ENCODE results near the gene RNU2-1. TPM values are rescaled to one million over a fixed set of nuclear protein-coding genes. Genes with fewer than 3 reads are reported as not detected.
"Not testable (repeated sequence)": the region's sequence is repeated elsewhere in the genome, so short reads cannot be mapped to it uniquely, and the experiment has no call there.

Gene RNU2-1
- total RNA-seq: 1,000 to 10,000 TPM in 1 of 2 donors, not detected in 1; 5,157 TPM
- polyA plus RNA-seq: not detected
- long read RNA-seq, donor 1, partial matches to known transcripts: 0 of 3 reads
- long read RNA-seq, donor 1, other reads (novel, unspliced or antisense): 0 of 3 reads
- long read RNA-seq, donor 2: 0 reads
- long read RNA-seq, donor 3, partial matches to known transcripts: 0 of 1 reads
- long read RNA-seq, donor 3, other reads (novel, unspliced or antisense): 0 of 1 reads
- long read RNA-seq, donor 4: 0 reads
- long read RNA-seq, donor 5, partial matches to known transcripts: 0 of 1 reads
- long read RNA-seq, donor 5, other reads (novel, unspliced or antisense): 0 of 1 reads

DNA sequence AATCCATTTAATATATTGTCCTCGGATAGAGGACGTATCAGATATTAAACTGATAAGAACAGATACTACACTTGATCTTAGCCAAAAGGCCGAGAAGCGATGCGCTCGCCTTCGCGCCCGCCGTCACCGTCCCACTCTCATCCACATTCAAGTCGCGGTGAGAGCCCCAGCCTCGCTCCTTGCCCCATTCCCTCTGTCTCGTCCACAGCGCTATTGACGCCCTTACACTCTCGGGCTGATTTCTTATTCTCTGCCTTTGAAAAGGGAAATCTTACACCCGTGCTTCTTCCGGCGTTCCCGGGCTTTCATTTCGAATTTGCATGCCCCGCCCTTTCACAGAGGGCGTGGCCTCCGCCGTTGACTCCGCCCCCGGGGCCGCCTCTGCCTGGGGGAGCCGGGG lies at the start of gene RNU2-1:
RNU2-1 (minus strand) TSS at position 101 of the 400 bp plus-strand sequence.
- DNase-seq; H3K27ac ChIP-seq (ENCODE audit: low read depth in 1 of 2, low read length in 1 of 2); H3K4me1 ChIP-seq (ENCODE audit: control insufficient read depth in 5 of 5, insufficient read depth in 5 of 5, low read length in 5 of 5); H3K27me3 ChIP-seq (ENCODE audit: control insufficient read depth in 3 of 3, insufficient read depth in 3 of 3, low read length in 2 of 3); H3K36me3 ChIP-seq (ENCODE audit: control insufficient read depth in 4 of 4, insufficient read depth in 4 of 4, low read length in 4 of 4); ATAC-seq (ENCODE audit: insufficient read depth, low FRiP score); H3K9me3 ChIP-seq (ENCODE audit: control insufficient read depth in 4 of 4, insufficient read depth in 3 of 4, low read length in 3 of 4); H3K4me3 ChIP-seq; H3K9ac ChIP-seq (ENCODE audit: insufficient read depth in 1 of 2, low read length in 2 of 2): not testable (repeated sequence)
- WGBS, 2 donors: no CpG with 5 or more reads among the region's 31 CpGs

DNA sequence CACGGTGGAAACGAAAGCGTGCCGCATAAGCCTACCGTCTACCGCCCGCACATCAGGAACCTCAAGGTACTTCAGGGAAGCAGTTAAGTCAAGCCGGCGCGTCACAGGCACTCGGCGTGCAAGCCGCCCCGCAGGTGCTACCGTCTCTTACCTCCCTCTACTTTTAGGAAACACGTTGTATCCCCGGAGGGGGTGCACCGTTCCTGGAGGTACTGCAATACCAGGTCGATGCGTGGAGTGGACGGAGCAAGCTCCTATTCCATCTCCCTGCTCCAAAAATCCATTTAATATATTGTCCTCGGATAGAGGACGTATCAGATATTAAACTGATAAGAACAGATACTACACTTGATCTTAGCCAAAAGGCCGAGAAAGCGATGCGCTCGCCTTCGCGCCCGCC lies 39.1 kb upstream of the RNU2-1 start:
- not testable (repeated sequence) for H3K27me3 ChIP-seq (ENCODE audit: control insufficient read depth in 3 of 3, insufficient read depth in 3 of 3, low read length in 2 of 3); H3K4me3 ChIP-seq; ATAC-seq (ENCODE audit: insufficient read depth, low FRiP score); H3K9me3 ChIP-seq (ENCODE audit: control insufficient read depth in 4 of 4, insufficient read depth in 3 of 4, low read length in 3 of 4); H3K27ac ChIP-seq (ENCODE audit: low read depth in 1 of 2, low read length in 1 of 2); H3K36me3 ChIP-seq (ENCODE audit: control insufficient read depth in 4 of 4, insufficient read depth in 4 of 4, low read length in 4 of 4); H3K4me1 ChIP-seq (ENCODE audit: control insufficient read depth in 5 of 5, insufficient read depth in 5 of 5, low read length in 5 of 5); DNase-seq; H3K9ac ChIP-seq (ENCODE audit: insufficient read depth in 1 of 2, low read length in 2 of 2)
- no CpG with 5 or more reads among the region's 30 CpGs for WGBS, 2 donors

DNA sequence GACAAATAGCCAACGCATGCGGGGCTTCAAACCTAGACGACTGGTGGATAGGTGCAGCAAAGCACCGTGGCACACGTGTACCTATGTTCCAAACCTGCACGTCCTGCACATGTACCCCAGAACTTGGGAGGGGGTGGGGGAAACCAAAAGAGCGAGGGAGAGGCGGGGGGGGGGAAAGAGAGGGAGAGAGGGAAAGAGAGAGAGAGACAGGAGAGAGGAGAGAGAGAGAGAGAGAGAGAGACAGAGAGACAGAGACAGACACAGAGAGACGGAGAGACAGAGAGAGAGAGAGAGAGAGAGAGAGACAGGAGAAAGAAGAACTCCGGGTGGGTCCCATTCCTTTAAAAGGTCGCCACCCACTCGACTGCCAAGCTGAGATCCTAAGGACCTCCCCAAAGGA lies 38.7 kb upstream of the RNU2-1 start:
- not testable (repeated sequence) for H3K27ac ChIP-seq (ENCODE audit: low read depth in 1 of 2, low read length in 1 of 2); H3K9me3 ChIP-seq (ENCODE audit: control insufficient read depth in 4 of 4, insufficient read depth in 3 of 4, low read length in 3 of 4); DNase-seq; ATAC-seq (ENCODE audit: insufficient read depth, low FRiP score); H3K4me3 ChIP-seq; H3K36me3 ChIP-seq (ENCODE audit: control insufficient read depth in 4 of 4, insufficient read depth in 4 of 4, low read length in 4 of 4); H3K9ac ChIP-seq (ENCODE audit: insufficient read depth in 1 of 2, low read length in 2 of 2); H3K4me1 ChIP-seq (ENCODE audit: control insufficient read depth in 5 of 5, insufficient read depth in 5 of 5, low read length in 5 of 5); H3K27me3 ChIP-seq (ENCODE audit: control insufficient read depth in 3 of 3, insufficient read depth in 3 of 3, low read length in 2 of 3)
- WGBS, 2 donors: no CpG with 5 or more reads among the region's 12 CpGs

DNA sequence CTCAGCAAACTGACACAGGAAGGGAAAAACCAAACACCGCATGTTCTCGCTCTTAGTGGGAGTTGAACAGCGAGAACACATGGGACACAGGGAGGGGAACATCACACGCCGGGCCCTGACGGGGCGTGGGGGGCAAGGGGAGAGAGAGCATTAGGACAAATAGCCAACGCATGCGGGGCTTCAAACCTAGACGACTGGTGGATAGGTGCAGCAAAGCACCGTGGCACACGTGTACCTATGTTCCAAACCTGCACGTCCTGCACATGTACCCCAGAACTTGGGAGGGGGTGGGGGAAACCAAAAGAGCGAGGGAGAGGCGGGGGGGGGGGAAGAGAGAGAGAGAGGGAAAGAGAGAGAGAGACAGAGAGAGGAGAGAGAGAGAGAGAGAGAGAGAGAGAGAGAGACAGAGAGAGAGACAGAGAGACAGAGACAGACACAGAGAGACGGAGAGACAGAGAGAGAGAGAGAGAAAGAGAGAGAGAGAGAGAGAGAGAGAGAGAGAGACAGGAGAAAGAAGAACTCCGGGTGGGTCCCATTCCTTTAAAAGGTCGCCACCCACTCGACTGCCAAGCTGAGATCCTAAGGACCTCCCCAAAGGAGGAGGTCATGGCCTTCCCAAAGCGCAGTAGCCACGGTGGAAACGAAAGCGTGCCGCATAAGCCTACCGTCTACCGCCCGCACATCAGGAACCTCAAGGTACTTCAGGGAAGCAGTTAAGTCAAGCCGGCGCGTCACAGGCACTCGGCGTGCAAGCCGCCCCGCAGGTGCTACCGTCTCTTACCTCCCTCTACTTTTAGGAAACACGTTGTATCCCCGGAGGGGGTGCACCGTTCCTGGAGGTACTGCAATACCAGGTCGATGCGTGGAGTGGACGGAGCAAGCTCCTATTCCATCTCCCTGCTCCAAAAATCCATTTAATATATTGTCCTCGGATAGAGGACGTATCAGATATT lies 37.1 kb upstream of the RNU2-1 start:
- H3K36me3 ChIP-seq (ENCODE audit: control insufficient read depth in 4 of 4, insufficient read depth in 4 of 4, low read length in 4 of 4); H3K4me1 ChIP-seq (ENCODE audit: control insufficient read depth in 5 of 5, insufficient read depth in 5 of 5, low read length in 5 of 5); ATAC-seq (ENCODE audit: insufficient read depth, low FRiP score); H3K9ac ChIP-seq (ENCODE audit: insufficient read depth in 1 of 2, low read length in 2 of 2); H3K27ac ChIP-seq (ENCODE audit: low read depth in 1 of 2, low read length in 1 of 2); H3K9me3 ChIP-seq (ENCODE audit: control insufficient read depth in 4 of 4, insufficient read depth in 3 of 4, low read length in 3 of 4); H3K4me3 ChIP-seq; H3K27me3 ChIP-seq (ENCODE audit: control insufficient read depth in 3 of 3, insufficient read depth in 3 of 3, low read length in 2 of 3); DNase-seq: not testable (repeated sequence)
- no CpG with 5 or more reads among the region's 43 CpGs for WGBS, 2 donors

DNA sequence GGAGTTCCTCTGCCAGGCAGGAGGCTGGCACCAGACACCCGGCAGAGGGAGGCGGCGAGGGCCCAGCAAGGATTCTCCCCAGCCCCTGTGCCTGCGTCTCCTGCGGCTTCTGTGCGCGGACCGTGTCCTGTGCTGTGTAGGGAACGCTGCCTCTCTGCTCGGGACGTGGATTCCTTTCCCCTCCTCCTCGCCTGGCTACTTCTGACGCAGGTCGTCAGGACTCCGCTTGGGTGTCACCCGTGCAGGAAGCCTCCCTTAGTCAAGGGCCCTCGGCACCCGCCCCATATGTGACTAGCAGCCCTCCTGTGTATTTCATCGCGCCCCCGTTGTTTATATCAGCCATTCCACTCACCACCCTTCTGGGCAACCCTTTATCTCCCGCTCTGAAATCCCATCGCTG lies 12.7 kb upstream of the RNU2-1 start:
- not testable (repeated sequence) for H3K9me3 ChIP-seq (ENCODE audit: control insufficient read depth in 4 of 4, insufficient read depth in 3 of 4, low read length in 3 of 4); ATAC-seq (ENCODE audit: insufficient read depth, low FRiP score); H3K4me3 ChIP-seq; H3K27me3 ChIP-seq (ENCODE audit: control insufficient read depth in 3 of 3, insufficient read depth in 3 of 3, low read length in 2 of 3); DNase-seq; H3K36me3 ChIP-seq (ENCODE audit: control insufficient read depth in 4 of 4, insufficient read depth in 4 of 4, low read length in 4 of 4); H3K27ac ChIP-seq (ENCODE audit: low read depth in 1 of 2, low read length in 1 of 2); H3K9ac ChIP-seq (ENCODE audit: insufficient read depth in 1 of 2, low read length in 2 of 2); H3K4me1 ChIP-seq (ENCODE audit: control insufficient read depth in 5 of 5, insufficient read depth in 5 of 5, low read length in 5 of 5)
- WGBS, 2 donors: 0 to 4% methylated on average over 11 to 12 of the region's 23 CpGs

DNA sequence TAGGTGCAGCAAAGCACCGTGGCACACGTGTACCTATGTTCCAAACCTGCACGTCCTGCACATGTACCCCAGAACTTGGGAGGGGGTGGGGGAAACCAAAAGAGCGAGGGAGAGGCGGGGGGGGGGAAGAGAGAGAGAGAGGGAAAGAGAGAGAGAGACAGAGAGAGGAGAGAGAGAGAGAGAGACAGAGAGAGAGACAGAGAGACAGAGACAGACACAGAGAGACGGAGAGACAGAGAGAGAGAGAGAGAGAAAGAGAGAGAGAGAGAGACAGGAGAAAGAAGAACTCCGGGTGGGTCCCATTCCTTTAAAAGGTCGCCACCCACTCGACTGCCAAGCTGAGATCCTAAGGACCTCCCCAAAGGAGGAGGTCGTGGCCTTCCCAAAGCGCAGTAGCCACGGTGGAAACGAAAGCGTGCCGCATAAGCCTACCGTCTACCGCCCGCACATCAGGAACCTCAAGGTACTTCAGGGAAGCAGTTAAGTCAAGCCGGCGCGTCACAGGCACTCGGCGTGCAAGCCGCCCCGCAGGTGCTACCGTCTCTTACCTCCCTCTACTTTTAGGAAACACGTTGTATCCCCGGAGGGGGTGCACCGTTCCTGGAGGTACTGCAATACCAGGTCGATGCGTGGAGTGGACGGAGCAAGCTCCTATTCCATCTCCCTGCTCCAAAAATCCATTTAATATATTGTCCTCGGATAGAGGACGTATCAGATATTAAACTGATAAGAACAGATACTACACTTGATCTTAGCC lies 7.0 kb upstream of the RNU2-1 start:
- H3K9ac ChIP-seq (ENCODE audit: insufficient read depth in 1 of 2, low read length in 2 of 2); DNase-seq; ATAC-seq (ENCODE audit: insufficient read depth, low FRiP score); H3K4me3 ChIP-seq; H3K36me3 ChIP-seq (ENCODE audit: control insufficient read depth in 4 of 4, insufficient read depth in 4 of 4, low read length in 4 of 4); H3K9me3 ChIP-seq (ENCODE audit: control insufficient read depth in 4 of 4, insufficient read depth in 3 of 4, low read length in 3 of 4); H3K4me1 ChIP-seq (ENCODE audit: control insufficient read depth in 5 of 5, insufficient read depth in 5 of 5, low read length in 5 of 5); H3K27me3 ChIP-seq (ENCODE audit: control insufficient read depth in 3 of 3, insufficient read depth in 3 of 3, low read length in 2 of 3): not testable (repeated sequence)
- whole genome bisulfite sequencing, 2 donors: 0% methylated on average over 3 of the region's 34 CpGs; no CpG with 5 or more reads in 1 of the 2 donors
- peak overlapping the region in 1 of 2 donors; percentile 66 for H3K27ac ChIP-seq (ENCODE audit: low read depth in 1 of 2, low read length in 1 of 2)

DNA sequence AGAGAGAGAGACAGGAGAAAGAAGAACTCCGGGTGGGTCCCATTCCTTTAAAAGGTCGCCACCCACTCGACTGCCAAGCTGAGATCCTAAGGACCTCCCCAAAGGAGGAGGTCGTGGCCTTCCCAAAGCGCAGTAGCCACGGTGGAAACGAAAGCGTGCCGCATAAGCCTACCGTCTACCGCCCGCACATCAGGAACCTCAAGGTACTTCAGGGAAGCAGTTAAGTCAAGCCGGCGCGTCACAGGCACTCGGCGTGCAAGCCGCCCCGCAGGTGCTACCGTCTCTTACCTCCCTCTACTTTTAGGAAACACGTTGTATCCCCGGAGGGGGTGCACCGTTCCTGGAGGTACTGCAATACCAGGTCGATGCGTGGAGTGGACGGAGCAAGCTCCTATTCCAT lies 5.8 kb upstream of the RNU2-1 start:
- H3K9me3 ChIP-seq (ENCODE audit: control insufficient read depth in 4 of 4, insufficient read depth in 3 of 4, low read length in 3 of 4); H3K36me3 ChIP-seq (ENCODE audit: control insufficient read depth in 4 of 4, insufficient read depth in 4 of 4, low read length in 4 of 4); H3K4me1 ChIP-seq (ENCODE audit: control insufficient read depth in 5 of 5, insufficient read depth in 5 of 5, low read length in 5 of 5); H3K27ac ChIP-seq (ENCODE audit: low read depth in 1 of 2, low read length in 1 of 2); H3K27me3 ChIP-seq (ENCODE audit: control insufficient read depth in 3 of 3, insufficient read depth in 3 of 3, low read length in 2 of 3); DNase-seq; H3K4me3 ChIP-seq; ATAC-seq (ENCODE audit: insufficient read depth, low FRiP score); H3K9ac ChIP-seq (ENCODE audit: insufficient read depth in 1 of 2, low read length in 2 of 2): not testable (repeated sequence)
- no CpG with 5 or more reads among the region's 26 CpGs for WGBS, 2 donors
